ENCODE results near the gene OR10D3. TPM values are rescaled to one million over a fixed set of nuclear protein-coding genes. Genes with fewer than 3 reads are reported as not detected.

Gene OR10D3
- total RNA-seq, 1 donor from 2014 or later, result not detected

DNA sequence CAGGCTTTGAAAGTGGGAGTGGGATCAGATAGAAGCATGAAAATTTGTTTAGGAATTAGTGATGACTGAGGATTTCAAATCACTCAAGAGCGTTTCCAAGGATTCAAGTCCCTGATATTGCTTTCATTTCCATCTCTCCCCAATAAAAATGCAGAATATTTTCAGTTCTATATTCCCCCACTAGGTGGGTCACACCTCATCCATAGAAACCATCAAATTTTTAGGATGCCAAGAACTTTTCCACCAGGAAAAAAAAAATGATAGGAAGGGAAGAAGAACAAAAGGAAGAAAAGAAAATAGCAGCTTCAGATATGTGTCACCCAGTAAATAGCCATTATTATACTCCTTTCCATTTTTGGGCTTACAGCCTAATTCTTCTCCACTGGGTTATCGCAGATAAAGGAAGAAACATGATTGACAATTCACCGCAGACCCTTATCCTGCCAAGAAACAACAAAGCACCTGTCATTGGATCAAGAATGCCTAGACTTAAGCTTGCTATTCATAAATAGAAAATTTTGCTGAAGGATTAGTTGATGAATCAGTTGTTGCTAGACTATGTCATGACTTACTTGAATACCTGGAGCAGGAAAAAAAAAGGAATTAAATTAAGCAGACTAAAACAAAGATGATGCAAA lies 30.3 kb upstream of the OR10D3 start:
- DNase-seq (ENCODE audit: low spot score, unreplicated experiment), result no peak
- H3K27me3 Mint-ChIP-seq, result no peaks in the 10 kb centered on the region
- H3K9me3 Mint-ChIP-seq (ENCODE audit: low read depth), result peaks cover 9% of the 10 kb centered on the region
- H3K4me1 Mint-ChIP-seq (ENCODE audit: low read depth), result no peaks in the 10 kb centered on the region
- TF ChIP-seq, protein P1, sequence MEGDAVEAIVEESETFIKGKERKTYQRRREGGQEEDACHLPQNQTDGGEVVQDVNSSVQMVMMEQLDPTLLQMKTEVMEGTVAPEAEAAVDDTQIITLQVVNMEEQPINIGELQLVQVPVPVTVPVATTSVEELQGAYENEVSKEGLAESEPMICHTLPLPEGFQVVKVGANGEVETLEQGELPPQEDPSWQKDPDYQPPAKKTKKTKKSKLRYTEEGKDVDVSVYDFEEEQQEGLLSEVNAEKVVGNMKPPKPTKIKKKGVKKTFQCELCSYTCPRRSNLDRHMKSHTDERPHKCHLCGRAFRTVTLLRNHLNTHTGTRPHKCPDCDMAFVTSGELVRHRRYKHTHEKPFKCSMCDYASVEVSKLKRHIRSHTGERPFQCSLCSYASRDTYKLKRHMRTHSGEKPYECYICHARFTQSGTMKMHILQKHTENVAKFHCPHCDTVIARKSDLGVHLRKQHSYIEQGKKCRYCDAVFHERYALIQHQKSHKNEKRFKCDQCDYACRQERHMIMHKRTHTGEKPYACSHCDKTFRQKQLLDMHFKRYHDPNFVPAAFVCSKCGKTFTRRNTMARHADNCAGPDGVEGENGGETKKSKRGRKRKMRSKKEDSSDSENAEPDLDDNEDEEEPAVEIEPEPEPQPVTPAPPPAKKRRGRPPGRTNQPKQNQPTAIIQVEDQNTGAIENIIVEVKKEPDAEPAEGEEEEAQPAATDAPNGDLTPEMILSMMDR (IDR thresholded peaks at IDR 0.05; ENCODE audit: unreplicated experiment), result no peak
- H3K27ac Mint-ChIP-seq, result no peak overlapping the region
- H3K36me3 Mint-ChIP-seq (ENCODE audit: insufficient read depth), result peaks cover 7% of the 10 kb centered on the region
- no peak overlapping the region for H3K4me3 Mint-ChIP-seq (ENCODE audit: low read depth)

DNA sequence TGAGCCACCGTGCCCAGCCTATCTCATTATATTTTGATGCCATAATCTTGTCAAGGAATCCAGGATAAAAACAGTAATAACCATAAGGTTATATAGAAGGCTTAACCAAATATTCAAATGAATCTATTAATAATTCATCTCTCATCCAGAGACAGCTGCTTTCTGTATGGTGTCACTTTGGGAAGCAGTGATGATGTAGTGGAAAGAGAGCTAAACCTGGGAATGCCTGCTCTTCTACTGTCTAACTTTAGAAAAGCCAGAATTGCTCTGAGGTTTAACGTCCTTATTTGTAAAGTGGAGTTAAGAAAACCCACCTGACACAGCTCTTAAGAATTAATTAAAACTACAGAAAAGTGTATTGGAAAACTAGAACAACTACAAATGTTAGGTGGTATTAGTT lies 29.3 kb upstream of the OR10D3 start:
- no peak overlapping the region for H3K4me3 Mint-ChIP-seq (ENCODE audit: low read depth)
- no peak overlapping the region for H3K27ac Mint-ChIP-seq
- peaks cover 7% of the 10 kb centered on the region for H3K36me3 Mint-ChIP-seq (ENCODE audit: insufficient read depth)
- no peak for DNase-seq (ENCODE audit: low spot score, unreplicated experiment)
- H3K4me1 Mint-ChIP-seq (ENCODE audit: low read depth), result no peaks in the 10 kb centered on the region
- peaks cover 9% of the 10 kb centered on the region for H3K9me3 Mint-ChIP-seq (ENCODE audit: low read depth)
- TF ChIP-seq, protein P1 (IDR thresholded peaks at IDR 0.05; ENCODE audit: unreplicated experiment), result no peak
- H3K27me3 Mint-ChIP-seq, result no peaks in the 10 kb centered on the region

DNA sequence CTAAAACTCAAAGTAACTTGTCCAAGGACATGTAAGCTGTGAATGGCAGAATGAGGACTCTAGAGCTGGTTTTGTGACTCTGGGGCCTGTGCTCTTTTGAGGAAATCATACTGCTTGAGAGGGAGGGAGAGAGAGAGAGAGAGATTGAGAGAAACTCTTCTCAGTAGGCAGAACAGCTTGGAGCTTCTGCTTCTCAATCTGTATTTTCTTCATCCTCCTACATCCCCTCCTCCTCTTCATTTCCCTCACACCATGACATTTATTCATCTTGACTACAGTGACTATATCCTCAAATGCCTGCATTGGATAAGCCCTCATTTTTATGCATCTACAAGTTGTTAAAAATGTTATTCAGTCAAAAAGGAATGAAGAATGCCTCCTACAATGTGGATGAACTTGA lies 23.7 kb upstream of the OR10D3 start:
- Mint-ChIP-seq H3K4me1 (ENCODE audit: low read depth) (no peaks in the 10 kb centered on the region), H3K36me3 (ENCODE audit: insufficient read depth) (no peaks in the 10 kb centered on the region), H3K27ac (no peak overlapping the region), H3K9me3 (ENCODE audit: low read depth) (no peaks in the 10 kb centered on the region), H3K4me3 (ENCODE audit: low read depth) (no peak overlapping the region), H3K27me3 (no peaks in the 10 kb centered on the region)
- TF ChIP-seq, protein P1 (IDR thresholded peaks at IDR 0.05; ENCODE audit: unreplicated experiment), result no peak
- DNase-seq (ENCODE audit: low spot score, unreplicated experiment), result no peak

DNA sequence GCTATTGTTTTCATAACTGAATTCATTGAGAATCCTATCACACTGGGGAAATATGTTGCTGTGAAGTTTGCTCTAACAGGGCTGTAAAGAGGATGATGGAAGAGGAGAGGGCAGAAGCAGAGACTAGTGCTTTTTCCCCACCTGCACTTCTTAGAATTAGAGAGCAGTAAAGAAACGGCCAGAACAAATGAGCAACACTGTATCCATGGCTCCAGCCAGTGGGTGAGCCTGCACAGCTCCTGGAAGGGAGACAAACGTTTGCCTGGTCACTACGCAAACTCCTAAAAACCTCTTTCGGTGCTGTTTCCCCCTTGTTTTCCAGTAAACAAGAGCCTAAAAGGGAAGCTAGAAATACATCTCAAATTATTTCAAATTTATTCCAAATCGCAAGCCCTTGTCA lies 22.2 kb upstream of the OR10D3 start:
- no peak for DNase-seq (ENCODE audit: low spot score, unreplicated experiment)
- Mint-ChIP-seq H3K9me3 (ENCODE audit: low read depth) (no peaks in the 10 kb centered on the region), H3K4me1 (ENCODE audit: low read depth) (no peaks in the 10 kb centered on the region), H3K36me3 (ENCODE audit: insufficient read depth) (no peaks in the 10 kb centered on the region), H3K4me3 (ENCODE audit: low read depth) (no peak overlapping the region), H3K27me3 (no peaks in the 10 kb centered on the region), H3K27ac (no peak overlapping the region)
- TF ChIP-seq, protein P1 (IDR thresholded peaks at IDR 0.05; ENCODE audit: unreplicated experiment), result no peak

DNA sequence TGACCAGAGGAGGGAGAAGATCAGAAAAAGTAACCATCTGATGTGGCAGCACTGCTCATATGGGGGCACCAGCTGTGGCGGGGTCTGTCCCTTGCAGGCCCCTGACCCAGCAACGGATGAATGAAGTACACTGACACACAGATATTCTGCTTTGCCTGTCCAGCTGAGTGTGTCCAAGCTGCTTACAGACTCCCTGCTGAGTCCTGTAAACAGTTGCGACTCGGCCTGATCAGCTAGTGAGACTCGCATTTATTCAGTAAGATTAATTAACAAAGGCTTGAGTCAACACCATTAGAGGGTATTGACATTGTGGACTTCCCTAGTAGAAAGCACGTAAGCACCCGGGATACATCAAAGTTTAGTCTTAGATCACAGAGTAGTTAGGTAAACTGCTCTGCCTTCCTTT lies 15.3 kb upstream of the OR10D3 start:
- TF ChIP-seq, protein P1 (IDR thresholded peaks at IDR 0.05; ENCODE audit: unreplicated experiment), result no peak
- peaks cover 7% of the 10 kb centered on the region for H3K9me3 Mint-ChIP-seq (ENCODE audit: low read depth)
- no peak overlapping the region for H3K4me3 Mint-ChIP-seq (ENCODE audit: low read depth)
- DNase-seq (ENCODE audit: low spot score, unreplicated experiment), result no peak
- no peaks in the 10 kb centered on the region for H3K36me3 Mint-ChIP-seq (ENCODE audit: insufficient read depth)
- H3K27me3 Mint-ChIP-seq, result no peaks in the 10 kb centered on the region
- no peak overlapping the region for H3K27ac Mint-ChIP-seq
- peaks cover 18% of the 10 kb centered on the region for H3K4me1 Mint-ChIP-seq (ENCODE audit: low read depth)

All from progenitor cell of endocrine pancreas (in vitro differentiated cells).